GM12891 (cell line): Measurements from ENCODE around the gene ABT1.

Experiments
- DNase-seq: peaks from one replicate; pipeline ENCODE4 v3.0.0; 2011; ENCODE audit warnings: low spot score; ENCODE audit not compliant: insufficient read length
- FAIRE-seq: peaks from 2 replicates; lab custom pipeline; 2011; peaks lifted over from hg19 to GRCh38; lab: Jason Lieb, UNC
- PAX5 ChIP-seq: IDR thresholded peaks from 2 replicates; pipeline ENCODE4 v1.6.1; 2011; ENCODE audit warnings: low read length, moderate library complexity, mild to moderate bottlenecking; ENCODE audit not compliant: insufficient read depth, severe bottlenecking
- POLR2A ChIP-seq: IDR thresholded peaks from 2 replicates; pipeline ENCODE4 v1.6.1; 2011; ENCODE audit warnings: low read depth, low read length, control low read depth
- POLR2AphosphoS5 ChIP-seq: IDR thresholded peaks from 2 replicates; pipeline ENCODE4 v1.6.1; 2011; ENCODE audit warnings: low read depth, low read length, control low read depth
- POU2F2 ChIP-seq: IDR thresholded peaks from 2 replicates; pipeline ENCODE4 v1.6.1; 2011; ENCODE audit warnings: low read depth, mild to moderate bottlenecking, control low read depth, low read length, moderate library complexity
- SPI1 ChIP-seq: IDR thresholded peaks from 2 replicates; pipeline ENCODE4 v1.6.1; 2011; ENCODE audit warnings: low read depth, low read length, control low read depth
- TAF1 ChIP-seq: IDR thresholded peaks from 2 replicates; pipeline ENCODE4 v1.6.1; 2011; ENCODE audit warnings: low read depth, low read length, control low read depth

The ABT1 gene

GRCh38 chr6:26571592-26572296 lies 25.0 kb upstream of the ABT1 start:
- TF ChIP-seq TAF1 (no peak), SPI1 (peak; percentile 44)
- FAIRE-seq (peak; percentile 80), DNase-seq (no peak)

DNA sequence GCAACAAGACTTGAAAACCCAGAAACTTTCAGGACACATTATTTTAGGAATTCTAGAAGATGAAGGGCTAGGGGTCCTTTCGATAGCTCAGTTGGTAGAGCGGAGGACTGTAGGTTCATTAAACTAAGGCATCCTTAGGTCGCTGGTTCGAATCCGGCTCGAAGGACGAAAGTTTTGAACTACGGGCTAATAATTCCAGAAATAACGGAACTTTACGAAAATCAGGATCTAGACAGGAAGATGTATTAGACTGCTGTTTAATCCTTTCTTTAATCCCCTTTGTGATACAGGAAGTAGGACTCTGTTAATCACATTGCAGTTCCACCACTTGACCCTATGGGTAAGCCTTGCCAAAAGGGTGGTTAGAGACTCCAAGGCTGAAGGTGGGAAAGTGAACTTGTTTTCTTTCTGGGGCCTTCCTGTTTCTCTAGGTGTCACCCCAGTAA lies 21.2 kb upstream of the ABT1 start:
- FAIRE-seq (no peak), DNase-seq (no peak)
- TF ChIP-seq POU2F2 (no peak), TAF1 (no peak), SPI1 (no peak), POLR2A (no peak), POLR2AphosphoS5 (no peak), PAX5 (no peak)

GRCh38 chr6:26576407-26576843 lies 20.3 kb upstream of the ABT1 start:
- no peak for DNase-seq
- TF ChIP-seq SPI1: peak; percentile 26; the same call in 1 of the 2 replicates
- TF ChIP-seq TAF1: no peak
- no peak for TF ChIP-seq POU2F2
- no peak for FAIRE-seq

- no peak for DNase-seq
- TF ChIP-seq POLR2A: no peak
- TF ChIP-seq SPI1: peak; percentile 89
- peak; percentile 55 for FAIRE-seq
These were observed 19.6 kb upstream of the ABT1 start for GRCh38 chr6:26576929-26577719.

DNA sequence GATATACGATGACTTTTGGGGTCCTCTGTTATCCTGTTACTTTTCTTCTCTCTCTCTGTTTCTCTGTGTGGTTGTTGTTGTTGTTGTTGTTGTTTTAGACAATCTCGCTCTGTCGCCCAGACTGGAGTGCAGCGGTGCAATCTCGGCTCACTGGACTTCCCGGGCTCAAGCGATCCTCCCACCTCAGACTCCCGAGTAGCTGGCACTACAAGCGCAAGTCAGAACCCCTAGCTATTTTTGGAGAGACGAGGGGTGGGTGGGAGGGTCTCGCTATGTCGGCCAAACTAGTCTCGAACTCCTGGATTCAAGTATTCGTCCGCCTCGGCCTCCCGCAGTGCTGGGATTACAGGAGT lies 19.1 kb upstream of the ABT1 start:
- DNase-seq: no peak
- TF ChIP-seq TAF1 (no peak), POU2F2 (no peak), PAX5 (no peak), SPI1 (no peak), POLR2AphosphoS5 (no peak), POLR2A (no peak)
- FAIRE-seq: no peak

DNA sequence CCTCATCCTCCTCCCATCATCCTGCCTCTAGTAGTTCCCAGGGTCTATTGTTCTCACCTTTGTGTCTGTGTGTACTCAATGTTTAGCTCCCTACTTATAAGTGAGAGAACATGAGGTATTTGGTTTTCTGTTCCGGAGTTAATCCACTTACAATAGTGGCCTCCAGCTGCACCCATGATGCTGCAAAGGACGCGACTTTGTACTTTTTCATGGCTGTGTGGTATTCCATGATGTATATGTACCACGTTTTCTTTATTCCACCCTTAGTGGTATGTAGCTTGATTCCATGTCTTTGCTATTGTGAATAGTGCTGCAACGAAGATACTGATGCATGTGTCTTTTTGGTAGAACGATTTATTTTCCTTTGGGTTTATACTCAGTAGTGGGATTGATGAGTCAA lies 18.5 kb upstream of the ABT1 start:
- no peak for FAIRE-seq

GRCh38 chr6:26578741-26579140 lies 18.0 kb upstream of the ABT1 start:
- FAIRE-seq: no peak
- DNase-seq: no peak
- TF ChIP-seq SPI1 (no peak), PAX5 (no peak), POLR2AphosphoS5 (no peak), POLR2A (no peak), POU2F2 (no peak), TAF1 (no peak)

More for the DNA sequence above, 18.5 kb upstream of the ABT1 start:
- TF ChIP-seq POLR2AphosphoS5 (no peak), POU2F2 (no peak), PAX5 (no peak), SPI1 (no peak), POLR2A (no peak), TAF1 (no peak)
- DNase-seq: no peak

DNA sequence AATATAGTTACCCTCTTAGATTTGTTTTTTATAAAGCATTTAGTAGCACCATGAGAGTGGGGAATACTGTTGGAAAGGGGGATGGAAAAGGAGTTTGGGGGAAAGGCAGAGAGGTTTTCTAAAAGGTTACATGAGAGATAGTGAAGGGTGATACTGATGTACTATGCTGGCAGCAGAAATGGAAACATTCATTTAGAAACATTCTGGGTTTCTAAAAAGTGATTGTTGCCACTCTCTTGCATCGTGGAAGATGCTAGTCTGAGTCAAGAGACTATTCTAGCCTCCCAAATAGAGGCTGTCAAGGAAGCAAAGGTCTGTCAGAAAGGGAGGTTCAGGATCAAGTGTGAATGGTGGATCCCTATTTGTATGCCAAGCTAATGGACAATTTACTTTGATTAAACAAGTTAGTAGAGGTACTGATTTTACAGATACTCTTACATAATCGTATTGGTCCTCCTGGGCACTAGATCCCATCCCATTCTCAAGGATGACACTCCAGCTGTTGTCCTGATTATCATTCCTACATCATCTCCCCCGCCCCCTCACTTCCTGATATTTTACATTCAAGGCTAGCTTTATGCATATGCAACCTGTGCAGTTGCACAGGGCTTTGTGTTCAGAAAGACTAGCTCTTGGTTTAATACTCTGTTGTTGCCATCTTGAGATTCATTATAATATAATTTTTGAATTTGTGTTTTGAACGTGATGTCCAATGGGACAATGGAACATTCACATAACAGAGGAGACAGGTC lies 15.4 kb upstream of the ABT1 start:
- no peak for FAIRE-seq
- no peak for DNase-seq
- TF ChIP-seq SPI1 (no peak), TAF1 (no peak), POLR2A (no peak), PAX5 (no peak), POU2F2 (no peak), POLR2AphosphoS5 (no peak)

- TF ChIP-seq TAF1 (no peak), POLR2AphosphoS5 (no peak), POU2F2 (no peak), SPI1 (no peak), PAX5 (no peak), POLR2A (no peak)
- DNase-seq: no peak
- FAIRE-seq: no peak
These were observed 7.8 kb upstream of the ABT1 start for GRCh38 chr6:26588965-26589364.
